Stimulated activated CD4-positive, alpha-beta T cell treated with anti-CD3 and anti-CD28 coated beads, Interleukin-4, amount 100 ng/mL, for 48 hours (primary cell): ENCODE measurements around the gene WNT4.

ENCODE experiments used
- DNase-seq, 2 donors: peaks; one replicate each; pipeline ENCODE4 v3.0.0-alpha.2; 2020; ENCODE audit warnings: low read depth in 2 of 2

The WNT4 gene

DNA sequence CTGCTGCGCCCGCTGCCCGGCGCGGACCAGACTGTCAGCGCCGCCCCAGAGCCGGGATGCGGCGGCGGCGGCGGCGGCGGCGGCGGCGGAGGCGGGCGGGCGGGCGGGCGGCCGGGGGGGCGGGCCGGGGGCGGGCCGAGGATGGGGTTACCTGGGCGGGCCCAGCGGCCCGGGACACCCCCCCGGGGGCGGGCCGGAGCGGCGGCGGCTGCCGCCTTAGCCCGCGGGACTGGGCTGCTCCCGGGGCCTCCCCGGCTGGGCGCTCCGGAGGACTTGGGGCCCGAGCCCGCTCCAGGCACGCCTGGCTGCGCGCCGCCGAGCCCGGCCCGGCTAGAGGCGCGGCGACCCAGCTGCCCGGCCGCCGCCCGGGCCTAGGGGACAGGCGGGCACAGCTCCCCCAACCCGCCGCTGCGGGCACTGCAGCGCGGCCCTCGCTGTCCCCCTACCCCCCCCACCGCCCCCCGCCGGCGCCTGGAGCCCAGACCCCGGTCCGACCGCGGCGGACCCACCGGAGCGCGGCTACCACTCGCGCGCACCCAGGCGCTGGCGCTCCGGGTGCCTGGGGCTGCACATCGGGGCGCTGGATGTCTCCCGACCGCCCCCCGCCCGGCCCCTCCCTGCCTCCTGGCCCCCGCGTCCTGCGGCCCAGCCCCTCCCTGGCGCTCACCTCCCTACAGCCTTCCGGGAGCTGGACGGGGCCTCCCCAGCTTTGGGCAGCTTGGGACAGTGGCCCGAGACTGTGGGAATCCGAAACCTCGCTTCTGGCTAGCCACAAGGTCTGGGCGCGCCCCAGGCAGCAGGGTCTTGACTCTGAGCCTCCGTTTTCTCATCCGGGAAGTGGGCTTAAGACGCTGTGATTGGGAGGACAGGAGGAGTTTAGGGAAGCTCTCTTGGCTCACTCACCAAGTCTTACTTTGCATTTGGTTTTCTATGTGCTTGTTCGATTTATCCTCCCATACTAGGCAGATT is at the start of gene WNT4:
Gene WNT4 (minus strand): TSS at position 33 of the 969 bp plus-strand sequence. CDS start 175 bp downstream, outside the sequence.
- DNase-seq, result no peak

DNA sequence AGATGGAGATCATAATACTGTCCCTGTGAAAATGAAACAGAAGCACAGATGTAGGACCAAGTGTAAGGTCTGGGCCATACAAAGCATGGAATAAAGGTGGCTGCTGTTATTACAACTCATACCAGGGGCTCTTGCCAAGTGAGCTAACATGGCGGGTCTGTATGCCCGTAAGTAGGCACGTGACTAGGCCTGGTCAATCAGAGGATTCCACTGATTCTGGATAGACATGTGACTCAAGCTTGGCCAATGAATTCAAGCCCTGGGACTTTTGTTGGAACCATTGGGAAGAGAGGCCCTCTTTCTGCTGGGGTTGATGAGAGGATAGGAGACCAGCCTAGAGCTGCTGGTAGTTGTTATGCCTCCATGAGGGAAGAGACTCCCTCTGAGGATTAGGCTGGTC is 47.8 kb upstream of the WNT4 start:
- no peak for DNase-seq

DNA sequence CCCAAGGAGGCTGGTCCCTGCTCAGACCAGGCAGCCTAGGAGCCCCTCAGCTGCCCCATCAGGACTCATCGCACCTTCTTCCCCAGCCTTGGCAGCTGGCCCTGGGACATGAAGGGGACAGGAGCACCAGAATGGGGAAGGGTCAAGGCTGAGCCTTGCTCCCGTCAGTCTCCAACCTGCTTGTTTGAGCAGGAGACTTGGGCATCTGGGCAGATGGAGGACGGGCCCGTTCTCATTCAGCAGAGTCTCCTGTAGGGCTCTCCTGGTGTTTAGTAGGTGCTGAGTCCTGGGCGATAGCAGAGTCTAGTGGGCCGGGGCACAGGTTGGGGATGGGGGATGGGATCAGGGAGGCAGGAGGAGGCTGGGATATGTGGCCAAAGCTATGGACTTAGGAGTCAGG is 47.4 kb upstream of the WNT4 start:
- DNase-seq, result no peak

DNA sequence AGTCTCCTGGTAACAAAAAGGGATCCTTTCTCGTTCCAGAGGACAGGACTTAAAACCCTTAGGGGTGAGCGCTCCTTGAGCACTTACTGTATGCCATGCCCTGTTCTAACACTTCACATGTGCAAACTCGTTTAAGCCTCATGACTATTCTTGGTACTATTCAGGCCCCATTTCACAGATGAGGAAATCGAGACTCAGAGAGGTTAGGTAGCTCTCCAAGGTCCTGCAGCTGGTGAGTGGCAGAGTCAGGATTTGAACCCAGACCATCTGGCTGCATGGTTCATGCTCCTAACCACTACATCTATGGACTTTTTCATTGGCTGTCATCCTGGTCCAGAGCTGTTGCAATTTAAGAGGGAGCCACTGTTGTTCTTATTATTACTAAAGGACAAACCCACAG is 46.7 kb upstream of the WNT4 start:
- DNase-seq, result no peak

DNA sequence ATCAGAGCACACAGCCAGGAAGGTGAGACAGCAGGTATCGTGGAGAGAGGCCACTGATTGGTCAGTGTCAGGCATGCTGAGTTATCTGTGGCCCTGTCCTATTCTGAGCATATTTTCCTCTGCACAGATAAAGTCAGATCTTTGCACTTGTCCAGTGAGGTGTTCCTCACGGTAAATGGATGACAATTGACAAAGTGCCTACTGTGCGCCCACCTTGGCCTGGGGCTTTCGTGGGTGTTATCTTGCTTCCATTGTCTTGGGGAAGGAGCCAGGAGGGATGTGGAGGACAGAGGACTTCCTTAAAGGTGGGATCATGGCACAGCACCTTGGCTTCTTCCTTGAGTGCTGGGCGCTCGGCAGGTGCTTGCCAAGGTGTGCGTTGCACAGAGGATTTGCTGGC is 46.0 kb upstream of the WNT4 start:
- DNase-seq, result no peak

DNA sequence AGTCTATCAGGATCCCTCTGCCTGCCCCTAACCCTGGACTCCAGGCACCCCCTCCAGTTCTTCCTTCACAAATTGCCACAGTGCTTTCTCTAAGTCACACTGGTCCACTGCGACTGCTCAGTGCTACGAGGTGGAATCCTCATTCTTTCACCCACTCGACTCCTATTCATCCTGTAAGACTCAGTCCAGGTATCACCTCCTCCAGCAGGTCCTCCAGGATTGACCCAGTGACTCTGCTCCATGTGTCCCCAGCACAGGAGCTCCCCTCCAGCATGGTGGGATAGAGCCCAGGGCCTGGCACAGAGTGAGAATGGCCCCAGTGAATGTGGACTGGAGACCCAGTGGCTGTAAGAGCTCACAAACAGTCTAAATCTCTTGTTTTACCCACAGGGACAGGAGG is 45.5 kb upstream of the WNT4 start:
- DNase-seq, result no peak

DNA sequence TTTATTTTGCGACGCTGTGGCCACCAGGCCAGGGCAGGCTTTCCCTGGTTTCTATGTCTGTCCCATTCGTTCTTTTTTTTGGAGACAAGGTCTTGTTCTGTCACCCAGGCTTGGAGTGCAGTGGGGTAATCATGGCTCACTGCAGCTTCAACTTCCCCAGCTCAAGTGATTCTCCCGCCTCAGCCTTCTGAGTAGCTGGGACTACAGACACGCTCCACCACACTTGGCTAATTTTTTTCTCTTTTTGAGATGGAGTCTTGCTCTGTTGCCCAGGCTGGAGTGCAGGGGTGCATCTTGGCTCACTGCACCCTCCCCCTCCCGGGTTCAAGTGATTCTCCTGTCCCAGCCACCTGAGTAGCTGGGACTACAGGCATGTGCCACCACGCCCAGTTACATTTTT is 43.4 kb upstream of the WNT4 start:
- no peak for DNase-seq

DNA sequence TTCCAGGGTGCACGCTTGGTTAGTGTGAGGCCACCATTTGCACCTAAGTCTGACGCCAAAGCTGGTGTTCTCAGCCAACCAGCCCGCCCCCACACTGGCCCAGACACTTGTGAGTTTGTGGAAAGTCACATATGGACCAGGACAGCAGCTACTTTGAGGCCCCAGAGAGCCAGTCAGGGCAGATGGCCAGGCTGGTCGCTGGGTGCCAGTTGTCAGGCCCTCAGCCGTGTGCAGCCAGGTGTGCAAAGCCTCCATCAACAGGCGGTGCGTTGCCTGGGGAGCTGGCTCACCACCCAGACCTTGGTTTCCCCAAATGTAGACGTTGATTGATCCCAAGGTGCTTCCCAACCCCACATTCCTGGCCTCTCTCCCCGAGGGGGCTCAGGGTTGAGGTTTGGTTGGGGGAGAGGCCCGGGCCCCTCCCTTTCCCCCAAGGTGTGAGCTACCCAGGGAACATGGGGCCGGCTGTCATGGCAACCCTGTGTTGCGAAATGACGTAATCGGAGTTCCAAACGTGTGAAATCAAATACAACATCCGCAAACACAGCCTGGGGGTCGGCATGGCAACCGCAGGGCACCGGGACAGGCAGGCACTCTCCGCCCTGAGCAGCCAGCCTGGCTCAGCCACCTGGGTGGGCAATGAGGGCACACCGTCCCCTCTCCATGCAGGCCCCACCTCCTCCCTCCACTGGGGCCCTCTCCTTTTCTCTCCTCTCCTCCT is 42.2 kb upstream of the WNT4 start:
- no peak for DNase-seq

DNA sequence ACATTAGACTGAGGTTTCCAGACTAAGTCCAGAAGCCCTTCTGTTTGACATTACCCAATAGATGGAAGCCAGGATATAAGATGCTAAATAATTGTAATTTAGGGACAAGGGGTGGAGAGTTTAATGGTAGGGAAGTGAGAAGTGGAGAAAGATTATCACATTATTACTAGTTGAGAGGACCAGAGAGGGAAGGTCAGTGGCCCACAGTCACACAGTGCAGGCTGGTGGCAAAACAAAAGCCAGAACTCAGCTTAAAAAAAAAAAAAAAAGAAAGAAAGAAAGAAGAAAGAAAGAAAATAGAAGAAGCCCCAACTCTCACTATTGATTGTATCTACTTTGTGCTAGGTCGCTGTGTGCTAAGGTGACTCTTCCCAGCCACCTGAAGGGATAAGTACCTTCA is 41.6 kb upstream of the WNT4 start:
- no peak for DNase-seq

DNA sequence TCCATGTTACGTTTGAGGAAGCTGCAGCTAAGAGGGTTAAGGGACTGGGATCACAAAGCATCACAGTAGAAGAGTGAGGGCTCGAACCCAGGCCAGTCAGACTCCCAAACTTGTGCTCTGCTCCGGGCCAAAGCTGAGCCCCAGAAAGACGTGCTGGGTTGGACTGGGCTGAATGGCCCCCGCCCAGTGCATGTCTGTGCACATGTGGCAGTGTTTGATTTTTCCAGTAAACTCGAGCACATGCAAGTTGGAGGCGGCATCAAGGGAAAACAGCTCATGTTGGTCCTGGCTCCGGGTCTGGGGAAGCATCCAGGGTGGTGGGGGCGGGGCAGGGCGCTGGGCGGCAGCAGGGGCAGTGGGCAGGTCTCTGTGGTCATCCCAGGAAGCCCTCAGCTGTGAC is 39.8 kb upstream of the WNT4 start:
- no peak for DNase-seq

DNA sequence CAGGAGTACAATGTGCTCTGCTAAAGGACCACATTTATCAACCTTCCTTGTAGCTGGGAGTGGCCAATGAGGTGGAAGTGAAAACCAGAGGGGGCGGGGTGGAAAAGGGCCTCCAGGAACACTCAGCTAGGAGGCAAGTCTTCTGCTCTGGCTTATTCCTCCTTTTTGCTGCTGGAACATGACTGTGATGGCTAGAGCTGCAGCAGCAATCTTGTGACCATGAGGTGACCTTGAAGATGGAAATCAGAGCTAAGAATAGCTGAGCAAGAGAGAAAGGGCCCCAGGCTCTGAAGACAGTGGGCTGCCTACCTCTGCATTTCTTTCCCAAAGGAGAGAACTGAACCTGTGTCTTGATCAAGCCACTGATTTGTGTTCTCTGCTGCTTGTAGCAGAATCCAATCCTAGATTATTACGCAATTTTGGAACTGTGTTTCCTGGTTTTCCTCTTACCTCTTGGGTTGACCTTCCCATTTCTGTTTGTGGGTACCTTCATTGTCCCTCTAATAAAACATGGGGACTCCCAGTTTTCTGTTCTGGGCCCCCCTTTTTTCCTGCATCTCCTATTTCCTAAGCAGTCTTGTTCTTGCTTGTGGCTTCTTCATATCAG is 36.4 kb upstream of the WNT4 start:
- DNase-seq, result no peak

DNA sequence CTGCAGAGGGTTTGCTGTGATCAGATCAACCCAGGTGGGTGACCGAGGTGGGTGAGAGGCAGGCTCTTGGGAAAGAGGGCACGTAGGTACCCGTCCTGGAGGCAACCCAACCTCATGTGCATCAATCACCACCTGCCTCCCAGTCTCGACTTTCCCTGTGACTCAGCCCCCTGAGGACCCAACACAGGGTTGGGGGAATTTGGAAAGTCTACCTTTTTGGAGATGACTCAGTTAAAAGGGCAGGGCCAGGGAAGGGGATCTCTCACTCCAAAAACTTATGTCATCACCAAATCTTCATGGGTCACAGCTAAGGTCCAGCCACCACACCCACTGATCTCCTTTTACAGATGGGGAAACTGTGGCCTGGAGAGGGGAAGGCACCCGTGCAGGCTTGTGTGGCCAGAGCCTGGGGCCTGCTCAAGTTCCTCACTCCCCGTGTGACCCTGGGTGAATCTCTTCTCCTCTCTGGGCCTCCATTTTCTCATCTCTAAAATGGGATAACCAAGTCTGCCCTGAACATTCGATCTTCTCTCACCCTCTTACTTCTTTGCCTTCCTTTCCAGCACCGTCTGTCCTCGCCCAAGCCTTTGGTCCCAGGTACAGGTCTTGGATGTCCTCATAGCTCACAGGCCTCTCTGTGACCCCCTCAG is 34.6 kb upstream of the WNT4 start:
- peak in 1 of 2 donors; percentile 5 for DNase-seq

DNA sequence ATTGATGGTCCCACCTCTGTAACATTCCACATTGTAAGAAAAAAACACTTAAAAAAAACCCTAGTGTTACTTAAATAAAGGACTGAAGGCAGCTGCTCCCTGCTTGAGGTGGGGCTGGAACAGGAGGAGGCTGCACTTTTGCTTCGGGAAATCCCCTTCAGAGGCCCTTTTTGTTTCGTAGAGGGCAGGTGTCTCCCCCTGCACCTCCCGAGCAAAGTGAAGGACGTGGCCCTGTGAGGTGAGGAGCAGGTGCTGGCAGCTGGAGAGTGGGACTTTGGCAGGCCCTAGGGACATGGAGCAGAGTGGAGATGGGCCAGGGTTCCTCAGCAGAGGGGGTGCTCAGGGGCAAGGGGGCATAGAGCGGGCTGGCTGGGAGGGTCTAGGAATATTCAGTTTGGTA is 33.4 kb upstream of the WNT4 start:
- peak in 1 of 2 donors; percentile 8 for DNase-seq

DNA sequence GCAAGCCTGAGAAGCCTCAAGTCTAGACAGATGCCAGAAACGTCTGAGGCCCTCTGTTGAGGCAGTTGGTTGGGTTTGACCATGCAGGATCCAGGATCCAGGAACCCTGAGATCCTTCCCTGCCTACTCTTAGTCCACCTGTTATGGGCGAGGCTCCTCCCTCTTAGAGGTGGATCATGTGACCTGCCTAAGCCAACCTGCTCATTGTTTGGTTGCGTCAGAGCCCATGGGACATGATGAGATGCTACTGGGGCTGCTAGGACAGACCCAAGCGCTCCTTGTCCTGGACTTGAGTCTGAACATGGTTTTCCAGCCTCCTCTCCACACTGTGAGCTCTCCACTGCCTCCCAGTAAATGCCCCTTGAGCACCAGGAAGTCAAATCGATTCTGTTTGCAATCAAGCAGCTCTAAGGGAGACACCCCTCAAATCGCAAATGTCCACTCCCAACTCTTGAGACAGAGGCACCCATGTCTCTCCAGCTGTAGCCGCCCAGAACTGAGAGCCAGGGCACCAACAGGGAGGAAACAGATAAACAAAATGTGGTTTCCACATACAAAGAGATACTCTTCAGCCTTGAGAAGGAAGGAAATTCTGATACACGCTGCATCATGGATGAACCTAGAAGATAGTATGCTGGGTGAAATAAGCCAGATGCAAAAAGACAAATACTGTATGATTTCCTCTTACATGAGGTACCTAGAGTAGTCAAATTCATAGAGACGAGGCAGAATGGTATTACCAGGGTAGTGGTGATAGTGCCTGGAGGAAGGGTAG is 31.7 kb upstream of the WNT4 start:
- DNase-seq, result no peak

DNA sequence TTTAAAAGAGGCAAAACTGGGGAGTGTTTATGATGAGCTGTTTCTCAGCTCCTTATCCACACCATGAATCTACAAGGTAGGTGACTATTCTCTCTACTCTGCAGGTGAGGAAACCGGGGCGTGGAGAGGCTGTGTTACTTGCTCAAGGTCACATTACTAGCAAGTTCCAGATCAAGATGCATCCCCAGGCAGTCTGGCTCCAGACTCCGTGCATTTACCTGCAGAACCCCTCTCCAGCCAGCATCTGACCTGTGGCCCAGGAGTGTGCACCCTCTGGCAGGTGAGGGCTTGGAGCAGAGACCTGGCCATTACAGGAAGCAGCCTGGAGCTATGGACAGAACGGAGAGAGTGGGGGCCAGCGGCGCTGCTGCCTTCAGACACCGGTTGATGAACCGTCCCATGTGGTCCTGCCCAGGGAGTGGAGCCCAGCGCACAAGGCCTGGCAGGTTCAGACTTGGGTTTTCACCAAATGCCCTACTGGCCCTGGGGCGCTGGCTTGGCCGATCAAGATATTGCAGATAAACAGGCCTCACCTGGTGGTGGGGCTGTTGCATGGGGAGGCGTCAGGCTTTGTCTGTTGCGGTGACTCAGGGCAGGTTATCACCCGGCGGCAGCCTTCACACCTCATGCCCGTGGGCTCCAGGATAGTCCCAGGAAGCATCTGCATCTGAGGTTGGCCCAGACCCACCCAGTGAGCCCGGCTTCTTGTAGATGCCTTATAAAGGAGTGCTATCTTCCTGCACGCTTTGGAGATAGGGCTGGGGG is 29.2 kb upstream of the WNT4 start:
- no peak for DNase-seq

DNA sequence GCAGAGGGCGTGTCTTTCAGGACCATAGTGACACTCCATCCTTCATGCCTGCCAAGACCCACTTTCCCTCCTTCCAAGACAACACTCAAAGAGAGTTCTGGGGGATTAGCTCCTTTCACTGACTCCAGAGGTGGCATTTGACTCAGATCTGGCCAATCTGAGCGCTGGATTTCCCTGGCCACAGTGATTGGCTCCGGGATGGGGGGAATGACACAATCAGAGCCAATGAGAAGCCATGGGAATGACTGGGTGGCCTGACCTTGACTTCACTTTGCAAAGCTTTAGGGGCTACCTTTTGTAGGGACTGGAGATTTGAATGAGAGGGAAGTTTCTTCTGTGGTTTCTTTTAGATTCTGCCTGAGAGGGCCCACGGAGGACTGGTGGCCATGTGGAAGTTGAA is 26.9 kb upstream of the WNT4 start:
- no peak for DNase-seq

DNA sequence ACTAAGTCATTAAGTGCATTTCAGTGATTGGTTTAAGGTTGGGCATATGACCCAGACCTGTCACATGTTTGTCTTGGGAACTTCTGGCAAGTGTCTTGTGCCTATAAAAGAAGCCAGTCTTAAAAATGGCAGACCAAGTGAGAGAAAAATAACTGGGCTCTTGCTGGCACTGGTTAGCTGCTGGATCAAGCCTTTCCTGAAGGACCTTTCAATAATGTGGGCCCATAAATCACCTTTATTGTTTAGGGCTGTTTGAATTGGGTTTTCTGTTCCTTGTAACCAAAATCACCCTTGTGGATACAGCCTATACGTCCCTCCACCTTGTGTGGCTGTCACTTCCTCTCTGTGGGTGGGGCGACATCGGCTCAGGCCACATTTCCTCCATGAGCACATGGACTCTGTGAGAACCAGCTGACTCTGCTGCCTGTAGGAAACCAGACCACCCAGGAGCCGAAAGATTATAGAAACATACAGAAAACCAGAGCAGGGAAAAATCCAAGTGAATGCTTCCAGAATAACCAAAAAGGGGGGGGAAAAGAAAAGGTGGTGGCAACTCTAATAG is 25.6 kb upstream of the WNT4 start:
- DNase-seq, result no peak

DNA sequence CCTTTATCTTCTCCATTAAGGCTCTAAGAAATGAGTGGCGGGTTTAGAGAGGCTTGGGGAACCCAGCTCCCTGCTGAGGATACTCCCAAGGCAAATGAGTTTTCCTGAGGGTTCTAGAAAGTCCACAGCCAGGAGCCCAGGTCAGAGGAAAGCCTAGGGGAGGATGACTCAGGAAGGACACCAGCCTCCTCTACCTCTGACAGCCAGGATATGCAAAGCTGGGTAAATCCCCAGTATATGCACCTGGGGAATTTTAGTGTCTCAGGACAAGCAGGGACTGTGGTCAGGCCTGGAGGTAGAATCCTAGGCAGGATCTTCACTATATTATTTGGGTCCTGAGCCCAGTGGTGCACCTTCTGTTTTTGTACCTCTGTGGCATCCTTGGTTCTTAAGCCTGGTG is 23.5 kb upstream of the WNT4 start:
- DNase-seq, result no peak

DNA sequence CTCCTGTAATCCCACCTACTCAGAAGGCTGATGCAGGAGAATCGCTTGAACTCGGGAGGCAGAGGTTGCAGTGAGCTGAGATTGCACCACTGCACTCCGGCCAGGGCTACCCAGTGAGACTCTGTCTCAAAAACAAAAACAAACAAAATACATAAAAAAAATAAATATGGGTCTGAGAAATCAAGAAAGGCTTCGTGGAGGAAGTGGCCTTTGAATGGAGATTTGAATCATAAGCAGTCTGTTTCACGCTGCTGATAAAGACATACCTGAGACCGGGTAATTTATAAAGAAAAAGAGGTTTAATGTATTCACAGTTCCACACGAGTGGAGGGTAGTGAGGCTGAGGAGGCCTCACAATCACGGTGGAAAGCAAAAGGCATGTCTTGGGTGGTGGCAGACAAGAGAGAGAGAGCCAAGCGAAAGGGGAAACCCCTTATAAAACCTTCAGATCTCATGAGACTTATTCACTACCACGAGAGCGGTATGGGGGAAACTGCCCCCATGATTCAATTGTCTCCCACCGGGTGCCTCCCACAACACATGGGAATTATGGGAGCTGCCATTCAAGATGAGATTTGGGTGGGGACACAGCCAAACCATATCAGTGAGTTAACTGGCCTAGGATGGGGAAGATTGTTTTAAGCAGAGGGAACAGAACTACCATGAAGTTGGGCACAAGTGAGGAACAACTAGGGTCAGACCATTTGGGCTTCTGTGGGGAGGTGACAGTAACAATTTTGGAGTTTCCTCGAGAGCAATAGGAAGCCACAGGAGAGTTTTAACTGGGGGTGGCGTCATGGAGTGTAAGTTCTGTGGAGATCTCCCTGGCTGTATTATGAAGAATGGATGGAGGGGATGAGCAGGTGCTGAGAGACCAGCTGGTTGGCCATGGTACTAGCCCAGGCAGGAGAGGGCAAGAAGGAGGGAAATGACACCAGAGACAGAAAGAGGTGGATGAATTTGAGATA is 22.2 kb upstream of the WNT4 start:
- no peak for DNase-seq
